Middle frontal gyrus (tissue), 1 donor: Measurements from ENCODE around the gene CPSF6.
"Not testable (repeated sequence)": the region's sequence is repeated elsewhere in the genome, so short reads cannot be mapped to it uniquely, and the experiment has no call there.

Experiments used
- DNase-seq: peaks from one replicate; pipeline ENCODE4 v3.0.0-alpha.2; 2015; ENCODE audit warnings: low spot score; ENCODE audit errors: extremely low spot score

The CPSF6 gene

GRCh38 chr12:69258655-69259054 is 19.3 kb downstream of the CPSF6 start:
- no peak for DNase-seq

- DNase-seq, result no peak
Measured at GRCh38 chr12:69262264-69262974, 23.1 kb downstream of the CPSF6 start.

GRCh38 chr12:69265205-69265604 is 25.8 kb downstream of the CPSF6 start:
- no peak for DNase-seq

- not testable (repeated sequence) for DNase-seq
Measured at GRCh38 chr12:69265633-69266032, 26.3 kb downstream of the CPSF6 start.

- DNase-seq, result no peak
Measured at GRCh38 chr12:69266036-69266635, 26.8 kb downstream of the CPSF6 start.

- no peak for DNase-seq
Measured at GRCh38 chr12:69269736-69270135, 30.4 kb downstream of the CPSF6 start.

- no peak for DNase-seq
Measured at GRCh38 chr12:69272511-69272910, 33.1 kb downstream of the CPSF6 start.

GRCh38 chr12:69274861-69275260 is 35.5 kb downstream of the CPSF6 start:
- no peak for DNase-seq

- DNase-seq, result no peak
Measured at GRCh38 chr12:69275471-69275891, 36.1 kb downstream of the CPSF6 start.

GRCh38 chr12:69278814-69279782 is 39.7 kb downstream of the CPSF6 start:
- DNase-seq, result no peak

GRCh38 chr12:69284131-69284530 is 44.8 kb downstream of the CPSF6 start:
- DNase-seq, result peak; percentile 34

GRCh38 chr12:69287556-69287955 is 48.2 kb downstream of the CPSF6 start:
- no peak for DNase-seq

- DNase-seq, result peak; percentile 50
Measured at GRCh38 chr12:69290545-69291277, 51.3 kb downstream of the CPSF6 start.

GRCh38 chr12:69291278-69291593 is 51.9 kb downstream of the CPSF6 start:
- no peak for DNase-seq

GRCh38 chr12:69298133-69298532 is 58.8 kb downstream of the CPSF6 start:
- DNase-seq, result no peak

- DNase-seq, result no peak
Measured at GRCh38 chr12:69298947-69299346, 59.6 kb downstream of the CPSF6 start.

- no peak for DNase-seq
Measured at GRCh38 chr12:69304284-69304683, 64.9 kb downstream of the CPSF6 start.

GRCh38 chr12:69309461-69309860 is 70.1 kb downstream of the CPSF6 start:
- DNase-seq, result no peak

GRCh38 chr12:69313209-69313608 is 73.8 kb downstream of the CPSF6 start:
- DNase-seq, result no peak

GRCh38 chr12:69316784-69317183 is 77.4 kb downstream of the CPSF6 start:
- not testable (repeated sequence) for DNase-seq

GRCh38 chr12:69317233-69317632 is 77.9 kb downstream of the CPSF6 start:
- DNase-seq, result not testable (repeated sequence)
